Type B pancreatic cell (in vitro differentiated cells): ENCODE results near the gene INPP5A. TPM values are rescaled to one million over a fixed set of nuclear protein-coding genes. Genes with fewer than 3 reads are reported as not detected.

ENCODE experiments used
- DNase-seq: peaks from one replicate; pipeline ENCODE4 v3.0.0; 2021; ENCODE audit warnings: mixed read lengths; ENCODE audit not compliant: unreplicated experiment; ENCODE audit errors: extremely low spot score
- H3K27ac Mint-ChIP-seq: 2 replicates; pipeline ENCODE4 v1.8.0; 2021; ENCODE audit warnings: mild to moderate bottlenecking, mixed read lengths
- H3K27me3 Mint-ChIP-seq: 2 replicates; pipeline ENCODE4 v1.8.0; 2021; ENCODE audit warnings: mixed read lengths
- H3K36me3 Mint-ChIP-seq: 2 replicates; pipeline ENCODE4 v1.8.0; 2021; ENCODE audit warnings: mixed read lengths
- H3K4me1 Mint-ChIP-seq: one replicate; pipeline ENCODE4 v1.8.0; 2021; ENCODE audit warnings: mixed read lengths; ENCODE audit not compliant: unreplicated experiment
- H3K4me3 Mint-ChIP-seq: 2 replicates; pipeline ENCODE4 v1.8.0; 2021; ENCODE audit warnings: mild to moderate bottlenecking, mixed read lengths
- H3K9me3 Mint-ChIP-seq: 2 replicates; pipeline ENCODE4 v1.8.0; 2021; ENCODE audit warnings: mixed read lengths
- CTCF ChIP-seq: fragments of 200-600 bp; sonication (generic); conservative IDR thresholded peaks from 2 replicates; pipeline ENCODE4 v1.5.0; 2021; ENCODE audit warnings: antibody characterized with exemption, mild to moderate bottlenecking
- total RNA-seq: library from RNA; stranded (reverse); gene quantifications from 2 replicates; pipeline ENCODE4 v1.2.1, GENCODE V29; 2021; ENCODE audit warnings: low replicate concordance

INPP5A gene
- total RNA-seq, 1 donor from 2014 or later, result 26.6 TPM

- DNase-seq, result no peak
- no peak overlapping the region for H3K27ac Mint-ChIP-seq
- H3K27me3 Mint-ChIP-seq, result peaks cover 7% of the 10 kb centered on the region
- no peak overlapping the region for H3K4me3 Mint-ChIP-seq
- peaks cover 9% of the 10 kb centered on the region for H3K36me3 Mint-ChIP-seq
- TF ChIP-seq CTCF, result no peak
- H3K9me3 Mint-ChIP-seq, result no peaks in the 10 kb centered on the region
- H3K4me1 Mint-ChIP-seq, result peaks cover 4% of the 10 kb centered on the region
Observed at GRCh38 chr10:132657748-132658147, 120.2 kb downstream of the INPP5A start.

DNA sequence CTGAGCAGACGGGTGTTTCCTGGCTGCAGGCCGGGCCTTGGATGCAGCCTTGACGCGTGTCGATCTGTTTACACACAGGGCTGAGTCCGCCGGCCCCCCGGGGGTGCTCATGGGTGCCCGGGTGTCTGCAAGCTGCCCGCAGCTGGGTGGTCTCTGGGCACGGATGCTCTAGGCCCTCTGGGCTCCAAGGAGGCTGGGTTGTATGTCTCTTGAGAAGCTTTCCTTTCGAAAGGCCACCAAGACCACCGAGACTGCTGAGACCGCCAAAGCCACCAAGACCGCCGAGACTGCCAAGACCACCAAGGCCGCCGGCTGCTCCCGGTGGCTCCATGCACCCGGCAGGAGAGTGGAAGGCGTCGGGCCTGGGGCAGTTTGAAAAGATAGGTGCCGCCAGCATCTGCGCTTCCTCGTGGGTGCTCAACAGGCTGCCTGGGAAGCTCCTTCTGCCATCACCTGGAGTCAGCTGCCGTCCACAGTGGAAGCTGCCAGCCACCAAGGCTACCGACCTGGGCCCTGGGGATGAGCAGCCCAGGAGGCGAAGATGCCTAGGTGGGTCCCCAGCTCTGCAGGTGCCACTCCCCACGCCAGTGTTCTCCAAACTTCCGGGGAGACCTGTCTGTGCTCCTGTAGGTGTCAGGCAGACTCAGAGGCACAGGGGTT, 121.1 kb downstream of the INPP5A start:
- no peak overlapping the region for H3K4me3 Mint-ChIP-seq
- no peak for DNase-seq
- H3K36me3 Mint-ChIP-seq, result peaks cover 9% of the 10 kb centered on the region
- H3K9me3 Mint-ChIP-seq, result no peaks in the 10 kb centered on the region
- H3K4me1 Mint-ChIP-seq, result peaks cover 6% of the 10 kb centered on the region
- H3K27ac Mint-ChIP-seq, result no peak overlapping the region
- H3K27me3 Mint-ChIP-seq, result peaks cover 8% of the 10 kb centered on the region
- no peak for TF ChIP-seq CTCF

DNA sequence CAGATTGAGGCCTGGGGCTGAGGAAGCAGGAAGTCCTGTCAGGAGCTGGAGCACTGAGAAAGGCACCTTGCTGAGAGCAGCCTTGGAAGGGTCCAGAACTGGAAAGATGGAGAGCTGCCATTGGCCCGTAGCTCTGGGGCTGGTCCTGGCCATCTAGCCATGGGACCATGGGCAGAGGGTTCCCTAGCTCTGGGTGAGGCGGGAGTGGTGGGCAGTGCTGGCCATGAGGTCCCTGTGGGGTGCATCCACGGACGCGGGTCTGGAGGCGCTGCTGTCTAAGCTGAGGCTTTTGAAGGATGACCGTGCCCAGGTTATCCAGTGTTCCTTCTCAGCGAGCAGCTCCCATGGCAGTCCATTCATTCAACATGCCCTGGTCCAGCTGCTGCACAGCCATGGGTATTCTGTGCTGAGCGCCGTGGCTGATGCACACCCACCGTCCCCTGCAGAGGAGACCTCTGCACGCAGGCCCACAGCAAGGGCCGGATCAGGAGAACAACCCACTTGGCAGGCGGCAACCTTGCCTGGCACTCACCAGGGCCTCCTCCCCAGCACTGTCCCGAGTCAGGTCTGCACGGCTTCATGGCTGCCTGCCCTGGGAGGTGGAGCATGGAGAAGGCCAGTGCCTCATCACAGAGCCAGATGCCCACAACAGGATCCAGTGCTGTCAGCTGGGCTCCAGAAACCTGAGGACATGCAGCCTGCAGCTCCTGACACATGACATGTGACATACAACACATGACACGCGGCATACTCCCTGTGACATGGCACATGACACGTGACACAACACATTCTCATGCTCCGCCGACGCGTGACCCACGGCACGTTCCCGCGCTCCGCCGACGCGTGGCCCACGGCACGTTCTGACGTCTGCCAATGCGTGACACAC, 121.9 kb downstream of the INPP5A start:
- Mint-ChIP-seq H3K9me3 (no peaks in the 10 kb centered on the region), H3K36me3 (peaks cover 9% of the 10 kb centered on the region)

GRCh38 chr10:132660385-132660784, 122.8 kb downstream of the INPP5A start:
- Mint-ChIP-seq H3K4me3 (no peak overlapping the region), H3K27ac (no peak overlapping the region), H3K4me1 (peaks cover 8% of the 10 kb centered on the region), H3K9me3 (no peaks in the 10 kb centered on the region), H3K36me3 (peaks cover 9% of the 10 kb centered on the region), H3K27me3 (peaks cover 9% of the 10 kb centered on the region)
- no peak for DNase-seq
- no peak for TF ChIP-seq CTCF

More for the DNA sequence above, 121.9 kb downstream of the INPP5A start:
- peaks cover 13% of the 10 kb centered on the region for H3K27me3 Mint-ChIP-seq
- no peak for TF ChIP-seq CTCF
- DNase-seq, result no peak
- H3K4me1 Mint-ChIP-seq, result peaks cover 12% of the 10 kb centered on the region
- no peak overlapping the region for H3K27ac Mint-ChIP-seq
- no peak overlapping the region for H3K4me3 Mint-ChIP-seq

DNA sequence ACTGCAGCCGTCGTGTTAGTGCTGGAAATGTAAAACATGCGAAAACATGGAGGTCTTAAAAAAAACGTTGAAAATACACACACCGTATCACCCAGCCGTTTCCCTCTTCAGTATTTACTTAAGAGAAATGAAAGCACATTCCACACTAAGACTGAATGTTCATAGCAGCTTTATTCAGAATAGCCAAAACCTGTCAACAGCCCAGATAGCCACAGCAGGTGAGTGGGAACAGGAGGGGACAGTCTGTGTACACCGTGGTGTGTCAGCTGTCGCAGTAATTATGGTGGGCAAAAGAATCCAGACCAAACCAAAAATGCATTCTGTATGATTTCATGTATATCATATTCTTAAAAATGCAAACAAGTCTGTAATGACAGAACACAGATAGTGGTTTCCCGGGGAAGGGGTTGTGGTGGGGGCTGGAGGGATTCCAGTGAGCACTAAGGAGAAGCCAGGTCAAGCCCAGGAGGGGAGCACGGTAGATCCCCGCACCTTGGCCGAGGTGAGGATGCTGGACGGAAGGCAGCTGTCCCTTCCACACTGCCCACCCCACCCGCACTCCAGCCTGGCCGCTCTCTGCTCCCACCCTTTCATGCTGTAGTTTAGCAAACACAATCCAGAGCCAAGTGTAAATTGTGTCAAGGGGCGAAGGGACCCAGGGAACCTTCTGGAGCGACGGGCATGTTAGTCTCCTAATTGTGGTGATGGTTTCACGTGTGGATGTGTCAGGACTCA, 124.8 kb downstream of the INPP5A start:
- no peak for DNase-seq
- peaks cover 23% of the 10 kb centered on the region for H3K4me1 Mint-ChIP-seq
- H3K27ac Mint-ChIP-seq, result no peak overlapping the region
- peaks cover 13% of the 10 kb centered on the region for H3K27me3 Mint-ChIP-seq
- no peak for TF ChIP-seq CTCF
- H3K9me3 Mint-ChIP-seq, result no peaks in the 10 kb centered on the region
- H3K4me3 Mint-ChIP-seq, result no peak overlapping the region
- peaks cover 9% of the 10 kb centered on the region for H3K36me3 Mint-ChIP-seq
